ENCODE measurements around the gene VTI1A.
A peak's percentile ranks its signal among the peaks of the same experiment; 100 is the strongest.
"Not testable (repeated sequence)": the region's sequence is repeated elsewhere in the genome, so short reads cannot be mapped to it uniquely, and the experiment has no call there.

VTI1A gene

GRCh38 chr10:112509558-112510291 lies 62.7 kb downstream of the VTI1A start:
- no peak for DNase-seq

- no peak for DNase-seq
These were observed 63.4 kb downstream of the VTI1A start for GRCh38 chr10:112510384-112510783.

GRCh38 chr10:112512294-112512693 lies 65.3 kb downstream of the VTI1A start:
- DNase-seq: no peak

GRCh38 chr10:112515126-112515525 lies 68.1 kb downstream of the VTI1A start:
- DNase-seq: no peak

- DNase-seq: no peak
These were observed 68.8 kb downstream of the VTI1A start for GRCh38 chr10:112515852-112516251.

GRCh38 chr10:112517451-112517862 lies 70.4 kb downstream of the VTI1A start:
- DNase-seq: no peak

GRCh38 chr10:112519133-112519761 lies 72.2 kb downstream of the VTI1A start:
- no peak for DNase-seq

- no peak for DNase-seq
These were observed 73.9 kb downstream of the VTI1A start for GRCh38 chr10:112520914-112521313.

- DNase-seq: no peak
These were observed 77.6 kb downstream of the VTI1A start for GRCh38 chr10:112524641-112525040.

GRCh38 chr10:112525200-112525599 lies 78.2 kb downstream of the VTI1A start:
- DNase-seq: no peak

GRCh38 chr10:112526139-112526538 lies 79.1 kb downstream of the VTI1A start:
- DNase-seq: no peak

GRCh38 chr10:112526906-112527305 lies 79.9 kb downstream of the VTI1A start:
- no peak for DNase-seq

GRCh38 chr10:112528235-112528634 lies 81.2 kb downstream of the VTI1A start:
- no peak for DNase-seq

GRCh38 chr10:112531421-112531820 lies 84.4 kb downstream of the VTI1A start:
- DNase-seq: no peak

GRCh38 chr10:112532189-112532588 lies 85.2 kb downstream of the VTI1A start:
- DNase-seq: peak; percentile 78

GRCh38 chr10:112532956-112533355 lies 85.9 kb downstream of the VTI1A start:
- DNase-seq: no peak

- DNase-seq: peak; percentile 21
These were observed 86.9 kb downstream of the VTI1A start for GRCh38 chr10:112533916-112534315.

GRCh38 chr10:112535531-112535951 lies 88.5 kb downstream of the VTI1A start:
- no peak for DNase-seq

GRCh38 chr10:112536663-112537062 lies 89.6 kb downstream of the VTI1A start:
- DNase-seq: no peak

GRCh38 chr10:112538168-112538567 lies 91.2 kb downstream of the VTI1A start:
- DNase-seq: no peak

- DNase-seq: no peak
These were observed 92.3 kb downstream of the VTI1A start for GRCh38 chr10:112539340-112539739.

GRCh38 chr10:112542823-112543222 lies 95.8 kb downstream of the VTI1A start:
- DNase-seq: not testable (repeated sequence)

GRCh38 chr10:112546474-112546873 lies 99.5 kb downstream of the VTI1A start:
- DNase-seq: peak; percentile 58

GRCh38 chr10:112548535-112549276 lies 101.7 kb downstream of the VTI1A start:
- no peak for DNase-seq
